ENCODE results near the gene CIAPIN1.

- TF ChIP-seq CTCF (IDR thresholded peaks at IDR 0.05; ENCODE audit: low read length) (no peak), EZH2phosphoT487 (IDR thresholded peaks at IDR 0.05; ENCODE audit: low read length) (no peak)
Measured at GRCh38 chr16:57469917-57470470, 22.8 kb upstream of the CIAPIN1 start.

Measured in MM.1S (cell line).